LNCaP clone FGC (cell line): ENCODE data around the gene PODXL.

Experiments used
- DNase-seq: peaks from one replicate; pipeline ENCODE4 v3.0.0-alpha.2; 2011; ENCODE audit warnings: low read depth
- H3K4me3 ChIP-seq: 2 replicates; pipeline ENCODE4 v1.5.1; 2011; ENCODE audit warnings: mild to moderate bottlenecking, low read depth, low read length, control low read depth
- TF ChIP-seq, protein P1 (sequence below): IDR thresholded peaks from 2 replicates; pipeline ENCODE4 v1.5.1; 2012; ENCODE audit warnings: mild to moderate bottlenecking; ENCODE audit not compliant: control insufficient read depth, insufficient read depth; ENCODE audit errors: extremely low read depth

The PODXL gene

DNA sequence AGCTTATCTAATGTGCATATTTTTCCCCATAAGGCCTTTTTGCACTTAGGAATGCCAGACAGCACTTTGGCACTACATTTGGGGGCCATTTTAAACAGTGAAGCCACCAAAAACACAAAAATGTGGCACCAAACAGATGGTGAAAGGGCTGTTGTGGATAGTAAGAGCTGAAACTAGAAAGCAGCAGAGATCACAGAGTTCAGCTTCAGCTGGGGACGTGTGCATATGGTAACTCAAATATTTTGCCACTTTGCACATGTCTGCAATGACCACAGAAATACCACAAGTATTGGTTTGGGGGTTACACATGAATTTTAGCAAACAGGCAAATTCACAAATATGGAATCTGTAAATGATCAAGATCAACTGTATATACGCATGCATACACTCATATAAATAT lies 72.8 kb downstream of the PODXL start:
- TF ChIP-seq, protein P1, sequence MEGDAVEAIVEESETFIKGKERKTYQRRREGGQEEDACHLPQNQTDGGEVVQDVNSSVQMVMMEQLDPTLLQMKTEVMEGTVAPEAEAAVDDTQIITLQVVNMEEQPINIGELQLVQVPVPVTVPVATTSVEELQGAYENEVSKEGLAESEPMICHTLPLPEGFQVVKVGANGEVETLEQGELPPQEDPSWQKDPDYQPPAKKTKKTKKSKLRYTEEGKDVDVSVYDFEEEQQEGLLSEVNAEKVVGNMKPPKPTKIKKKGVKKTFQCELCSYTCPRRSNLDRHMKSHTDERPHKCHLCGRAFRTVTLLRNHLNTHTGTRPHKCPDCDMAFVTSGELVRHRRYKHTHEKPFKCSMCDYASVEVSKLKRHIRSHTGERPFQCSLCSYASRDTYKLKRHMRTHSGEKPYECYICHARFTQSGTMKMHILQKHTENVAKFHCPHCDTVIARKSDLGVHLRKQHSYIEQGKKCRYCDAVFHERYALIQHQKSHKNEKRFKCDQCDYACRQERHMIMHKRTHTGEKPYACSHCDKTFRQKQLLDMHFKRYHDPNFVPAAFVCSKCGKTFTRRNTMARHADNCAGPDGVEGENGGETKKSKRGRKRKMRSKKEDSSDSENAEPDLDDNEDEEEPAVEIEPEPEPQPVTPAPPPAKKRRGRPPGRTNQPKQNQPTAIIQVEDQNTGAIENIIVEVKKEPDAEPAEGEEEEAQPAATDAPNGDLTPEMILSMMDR: no peak
- H3K4me3 ChIP-seq: no peak overlapping the region
- DNase-seq: no peak

DNA sequence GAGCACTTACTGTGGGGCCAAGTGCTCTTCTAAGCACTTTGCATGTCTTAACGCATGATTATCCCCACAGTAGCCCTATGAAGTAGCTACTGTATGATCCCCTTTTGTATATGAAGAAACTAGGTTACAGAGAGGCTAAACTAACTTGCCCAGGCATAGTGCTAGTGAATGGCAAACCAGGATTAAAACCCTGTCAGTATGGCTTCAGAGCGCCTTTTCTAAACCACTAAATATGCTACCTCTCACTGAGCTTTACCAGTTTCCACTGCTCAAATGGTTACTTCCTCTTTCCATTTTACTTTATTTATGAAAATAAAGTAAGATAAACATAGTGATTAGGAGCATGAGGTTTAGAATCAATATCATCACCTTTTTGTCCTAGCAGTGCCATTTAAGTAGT lies 73.6 kb downstream of the PODXL start:
- H3K4me3 ChIP-seq: no peak overlapping the region
- no peak for DNase-seq
- TF ChIP-seq, protein P1: no peak

DNA sequence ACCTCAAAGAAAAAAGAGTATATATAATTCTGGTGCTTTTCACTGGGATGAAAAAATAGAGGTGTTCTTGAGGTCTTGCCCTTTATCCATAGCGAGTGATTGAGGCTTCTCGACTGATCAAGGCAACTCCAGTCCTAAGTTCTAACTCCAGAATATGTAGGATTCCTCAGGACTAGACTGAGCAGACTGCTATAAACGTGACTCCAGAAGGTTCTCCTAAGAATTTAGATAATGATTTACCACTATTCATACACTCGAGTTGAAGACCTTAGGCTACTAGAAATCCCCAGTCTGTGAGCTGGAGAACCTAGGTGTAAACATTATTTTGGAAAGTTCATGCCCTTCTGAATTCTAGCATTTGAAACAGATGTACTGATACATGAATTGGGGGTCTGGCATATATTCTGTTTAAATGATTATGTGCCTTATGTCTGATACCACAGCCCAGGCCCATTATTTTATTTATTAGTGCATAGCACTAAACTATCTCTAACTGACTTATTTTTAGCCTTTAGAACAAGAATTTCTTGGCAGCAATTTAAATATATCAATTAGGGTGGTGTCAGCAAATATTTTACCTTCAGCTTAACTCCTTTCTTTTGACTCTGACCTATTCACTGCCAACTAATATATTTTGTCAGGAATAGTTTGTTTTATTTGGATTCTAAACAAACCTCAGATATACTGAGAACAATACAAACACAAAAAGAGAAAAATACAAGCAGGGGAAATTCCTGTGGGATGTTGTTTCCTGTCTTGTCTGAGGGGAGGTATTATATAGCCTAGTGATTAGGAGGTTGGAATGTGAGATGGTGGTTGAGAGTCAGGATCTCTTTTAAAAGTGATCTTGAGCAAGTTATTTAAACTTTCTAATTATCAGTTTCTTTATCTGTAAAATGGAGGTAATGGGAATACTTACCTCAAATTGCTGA lies 75.8 kb downstream of the PODXL start:
- no peak overlapping the region for H3K4me3 ChIP-seq
- TF ChIP-seq, protein P1: no peak
- no peak for DNase-seq

DNA sequence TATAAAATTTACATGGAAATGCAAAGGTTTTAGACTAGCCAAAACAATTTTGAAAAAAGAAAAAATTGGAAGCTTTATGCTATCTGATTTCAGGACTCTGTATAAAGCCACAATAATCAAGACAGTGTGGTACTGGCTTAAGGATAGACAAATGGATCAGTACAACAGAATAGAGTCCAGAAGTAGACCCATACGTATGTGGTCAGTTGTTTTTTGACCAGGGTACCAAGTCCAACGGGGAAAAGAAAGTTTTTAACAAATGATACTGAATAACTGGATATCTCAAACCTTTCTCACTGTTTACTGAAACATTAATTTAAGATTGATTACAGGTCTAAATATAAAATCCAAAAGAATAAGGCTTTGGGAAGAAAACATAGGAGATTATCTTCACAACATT lies 79.7 kb downstream of the PODXL start:
- no peak overlapping the region for H3K4me3 ChIP-seq
- TF ChIP-seq, protein P1: no peak
- DNase-seq: no peak

DNA sequence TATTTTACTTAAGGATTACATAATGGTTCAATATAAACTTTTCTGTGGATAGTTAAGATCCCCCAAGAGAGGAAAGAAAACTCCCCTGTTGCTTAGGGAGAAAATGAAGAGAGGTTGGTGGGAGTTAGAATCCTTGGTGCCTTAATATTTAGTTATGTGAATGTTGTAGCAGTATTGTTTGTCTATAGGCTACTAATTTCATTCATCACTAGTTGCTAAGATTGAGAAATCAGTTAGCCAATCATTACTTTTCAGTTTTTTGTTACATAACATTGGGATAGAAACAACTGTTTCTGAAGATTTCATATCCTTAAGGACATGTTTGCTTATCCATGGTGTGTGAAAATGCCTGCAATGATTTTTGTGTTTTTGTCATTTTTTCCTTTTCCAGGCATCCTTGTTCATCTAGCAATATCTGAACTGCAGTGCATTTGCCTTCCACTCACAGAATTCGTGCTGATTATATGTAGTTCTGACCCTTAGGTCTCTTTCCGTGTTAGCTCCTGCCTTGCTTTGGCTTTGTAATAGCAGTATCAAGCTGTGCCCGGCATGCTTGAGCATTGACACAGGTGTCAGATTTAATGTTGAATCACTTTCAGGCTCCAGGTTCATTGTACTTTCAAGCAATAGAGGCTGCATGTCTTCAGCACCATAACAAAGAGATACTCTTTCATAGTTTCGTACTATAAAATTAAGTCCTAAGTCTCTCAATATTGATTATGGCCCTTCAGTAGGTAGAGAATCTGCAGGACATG lies 85.0 kb downstream of the PODXL start:
- TF ChIP-seq, protein P1: no peak
- no peak for DNase-seq
- no peak overlapping the region for H3K4me3 ChIP-seq

DNA sequence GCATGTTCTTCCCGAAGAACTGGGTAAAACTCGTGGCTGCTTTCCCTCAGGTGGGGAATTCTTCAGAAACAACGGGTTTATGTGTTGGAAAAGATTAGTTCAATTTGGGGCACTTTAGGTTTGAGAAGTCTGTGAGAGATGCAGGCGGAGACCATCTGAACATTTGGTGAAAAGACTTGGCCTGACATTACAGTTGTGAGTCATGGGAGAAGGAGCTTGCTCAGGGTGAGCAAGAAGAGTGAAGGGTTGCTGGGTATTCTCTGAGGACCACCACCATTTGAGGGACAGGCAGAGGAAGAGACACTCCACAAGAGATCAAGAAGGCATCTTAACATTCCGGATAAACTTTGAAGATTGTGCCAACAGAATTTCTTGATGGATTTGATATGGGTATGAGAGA lies 88.6 kb downstream of the PODXL start:
- no peak for DNase-seq
- H3K4me3 ChIP-seq: no peak overlapping the region
- TF ChIP-seq, protein P1: no peak
